B cell (primary cell): ENCODE measurements around the gene TNFRSF1A. TPM values are rescaled to one million over a fixed set of nuclear protein-coding genes. Genes with fewer than 3 reads are reported as not detected.

ENCODE experiments used
- ATAC-seq: fragments of 200-7000 bp; cut with Tn5 transposase; one replicate; pipeline ENCODE4 v1.10.0; 2021; ENCODE audit warnings: low read depth, mild to moderate bottlenecking, moderate number of reproducible peaks, moderate library complexity
- CTCF ChIA-PET: fragments of 350-600 bp; sonication (Branson Sonifier 250); formaldehyde crosslinking; loops from one replicate; lab custom pipeline; 2021; ENCODE audit warnings: antibody characterized with exemption, inconsistent platforms; lab: Charles Lee
- POLR2A ChIA-PET: fragments of 350-600 bp; sonication (Branson Sonifier 250); formaldehyde crosslinking; loops from one replicate; lab custom pipeline; 2021; ENCODE audit warnings: antibody characterized with exemption; lab: Charles Lee
- DNase-seq: peaks from one replicate; pipeline ENCODE4 v3.0.0; 2013
- H2AFZ ChIP-seq: 2 replicates; pipeline ENCODE4 v1.6.1; 2012; ENCODE audit warnings: mild to moderate bottlenecking, low read depth, low read length; ENCODE audit not compliant: insufficient read depth, poor library complexity, severe bottlenecking
- H3K27ac ChIP-seq, 2 donors: 1 replicate in 1 of 2; 2 replicates in 1 of 2; pipeline ENCODE4 v1.5.1; 2012 to 2013; ENCODE audit warnings: low read length in 2 of 2, mild to moderate bottlenecking in 2 of 2, moderate library complexity in 1 of 2
- H3K27me3 ChIP-seq, 4 experiments: fragments of 200-600 bp in 1 of 4; sonication (generic) in 1 of 4; replicated peaks in 1 of 4; 1 replicate in 2 of 4; 2 replicates in 2 of 4; pipeline versions ENCODE4 v1.6.1 to v1.7.0; 2013 to 2016; ENCODE audit warnings: low read length in 3 of 4, mild to moderate bottlenecking in 2 of 4, mixed read lengths in 1 of 4, moderate library complexity in 1 of 4; ENCODE audit not compliant: insufficient read depth in 4 of 4, control insufficient read depth in 3 of 4; ENCODE audit errors: control extremely low read depth in 1 of 4
- H3K36me3 ChIP-seq, 2 experiments: replicated peaks in 1 of 2; 1 replicate in 1 of 2; 2 replicates in 1 of 2; pipeline versions ENCODE4 v1.6.1 to v1.7.1; 2013; ENCODE audit warnings: low read length in 1 of 2; ENCODE audit not compliant: insufficient read depth in 2 of 2, control insufficient read depth in 1 of 2; ENCODE audit errors: control extremely low read depth in 1 of 2, extremely low read depth in 1 of 2
- H3K4me1 ChIP-seq, 2 donors: fragments of 200-600 bp in 1 of 2; sonication (generic) in 1 of 2; 1 replicate in 1 of 2; 2 replicates in 1 of 2; pipeline versions ENCODE4 v1.5.1 to v1.6.1; 2013 to 2017; ENCODE audit warnings: low read length in 2 of 2; ENCODE audit not compliant: control insufficient read depth in 2 of 2, insufficient read depth in 2 of 2
- H3K4me2 ChIP-seq: replicated peaks from 2 replicates; pipeline ENCODE3; 2012; ENCODE audit warnings: mild to moderate bottlenecking, low read depth, low read length; ENCODE audit not compliant: poor library complexity, severe bottlenecking
- H3K4me3 ChIP-seq, 5 experiments: fragments of 200-600 bp in 1 of 5; sonication (generic) in 1 of 5; 1 replicate in 3 of 5; 2 replicates in 2 of 5; pipeline versions ENCODE4 v1.5.1 to v1.7.0; 2011 to 2016; ENCODE audit warnings: low read length in 4 of 5, mild to moderate bottlenecking in 4 of 5, low read depth in 2 of 5, control low read depth in 1 of 5, moderate library complexity in 1 of 5; ENCODE audit not compliant: insufficient read depth in 1 of 5; ENCODE audit errors: control extremely low read depth in 1 of 5, extremely low read depth in 1 of 5
- H3K79me2 ChIP-seq: fragments of 200-600 bp; sonication (generic); one replicate; pipeline ENCODE4 v1.6.0; 2016; ENCODE audit warnings: low read length; ENCODE audit not compliant: control insufficient read depth, insufficient read depth
- H3K9ac ChIP-seq: fragments of 200-600 bp; sonication (generic); 2 replicates; pipeline ENCODE4 v1.6.1; 2017; ENCODE audit warnings: mild to moderate bottlenecking, low read length, moderate library complexity
- H3K9me3 ChIP-seq, 3 donors: one replicate each; pipeline versions ENCODE4 v1.6.1 to v1.7.1; 2013; ENCODE audit warnings: low read length in 2 of 3; ENCODE audit not compliant: control insufficient read depth in 2 of 3, insufficient read depth in 1 of 3; ENCODE audit errors: control extremely low read depth in 1 of 3
- H4K20me1 ChIP-seq: 2 replicates; pipeline ENCODE4 v1.6.0; 2012; ENCODE audit warnings: mild to moderate bottlenecking, low read length; ENCODE audit not compliant: insufficient read depth, control insufficient read depth, poor library complexity, severe bottlenecking
- H3K27ac Mint-ChIP-seq: one replicate; pipeline ENCODE4 v1.8.0; 2021; ENCODE audit warnings: mixed read lengths
- H3K27me3 Mint-ChIP-seq: one replicate; pipeline ENCODE4 v1.8.0; 2021; ENCODE audit warnings: mixed read lengths
- H3K4me1 Mint-ChIP-seq: one replicate; pipeline ENCODE4 v1.8.0; 2021; ENCODE audit warnings: mixed read lengths
- H3K4me3 Mint-ChIP-seq: one replicate; pipeline ENCODE4 v1.8.0; 2021; ENCODE audit warnings: mixed read lengths
- H3K9me3 Mint-ChIP-seq: one replicate; pipeline ENCODE4 v1.8.0; 2022; ENCODE audit warnings: mixed read lengths; ENCODE audit not compliant: insufficient read depth
- CTCF ChIP-seq: fragments of 200-600 bp; IDR thresholded peaks from one replicate; pipeline ENCODE4 v1.8.0; 2022; ENCODE audit warnings: antibody characterized with exemption, mild to moderate bottlenecking
- WGBS: methylation state at CpG from one replicate; pipeline ENCODE4 v1.1.5; 2013; ENCODE audit warnings: missing lambda C conversion rate; ENCODE audit not compliant: insufficient coverage; 5-methylcytosine and 5-hydroxymethylcytosine counted together
- intact Hi-C: fragments of 100-400 bp; cut with micrococcal nuclease; formaldehyde crosslinking; loops from one replicate; pipeline ENCODE4 v1.10.0; 2022
- polyA plus RNA-seq: library from polyadenylated mRNA; depleted of rRNA; stranded (reverse); fragments of >200 nt; gene quantifications from 2 replicates; pipeline ENCODE4 v1.2.3, GENCODE V29; 2012
- total RNA-seq, 2 donors: library from RNA; stranded (reverse); fragments of 120-200 nt in 1 of 2; gene quantifications; 1 replicate in 1 of 2; 2 replicates in 1 of 2; pipeline versions ENCODE4 v1.2.3 to v1.2.4, GENCODE V29; 2013 to 2022

Gene TNFRSF1A
- total and polyA plus RNA-seq, 2 donors (not counting 1 experiment from before 2014, with no cell fraction given): 0.59 to 1.6 TPM

- no peak overlapping the region for H3K27ac Mint-ChIP-seq
Observed at GRCh38 chr12:6315704-6316597, 25.9 kb downstream of the TNFRSF1A start.

More at GRCh38 chr12:6315704-6316597, 25.9 kb downstream of the TNFRSF1A start:
- Histone ChIP-seq H3K9ac (no peak overlapping the region), H3K79me2 (no peaks in the 10 kb centered on the region), H3K9me3 (peaks cover 0 to 4% (median 0%) of the 10 kb centered on the region in 3 donors), H3K4me1 (peaks cover 2% of the 10 kb centered on the region in 2 donors), H3K4me2 (no peak overlapping the region), H3K27me3 (peaks cover 0 to 78% (median 31%) of the 10 kb centered on the region in 4 experiments), H3K36me3 (no peaks in the 10 kb centered on the region), H2AFZ (no peak overlapping the region), H4K20me1 (no peaks in the 10 kb centered on the region), H3K4me3 (no peak overlapping the region), H3K27ac (no peak overlapping the region)
- no peak for ATAC-seq
- intact Hi-C loops: no loop called here
- POLR2A ChIA-PET: no interaction called here
- no peak for TF ChIP-seq CTCF
- Mint-ChIP-seq H3K9me3 (no peaks in the 10 kb centered on the region), H3K27me3 (peaks cover 71% of the 10 kb centered on the region), H3K4me1 (no peaks in the 10 kb centered on the region), H3K4me3 (no peak overlapping the region)
- no peak for DNase-seq
- CTCF ChIA-PET: no interaction called here
- WGBS: 95% methylated on average over 13 of the region's 17 CpGs
